Gastroesophageal sphincter (tissue), 4 donors: ENCODE results near the gene DCUN1D4. TPM values are rescaled to one million over a fixed set of nuclear protein-coding genes. Genes with fewer than 3 reads are reported as not detected.

Experiments
- ATAC-seq: fragments of 150-250 bp; one replicate; pipeline ENCODE4 v1.9.1; 2016; ENCODE audit warnings: mild to moderate bottlenecking, moderate library complexity
- H3K27ac ChIP-seq, 4 donors: fragments of 200-600 bp; sonication (generic) in 3 of 4; 1 replicate in 3 of 4; 2 replicates in 1 of 4; pipeline ENCODE4 v1.5.1; 2016 to 2019
- H3K27me3 ChIP-seq: fragments of 200-600 bp; sonication (generic); one replicate; pipeline ENCODE4 v1.5.1; 2019
- H3K36me3 ChIP-seq, 2 donors: fragments of 200-600 bp; sonication (generic); one replicate each; pipeline ENCODE4 v1.5.1; 2019; ENCODE audit warnings: control low read depth in 1 of 2
- H3K4me1 ChIP-seq, 3 donors: fragments of 200-600 bp; sonication (generic); 1 replicate in 2 of 3; 2 replicates in 1 of 3; pipeline ENCODE4 v1.5.1; 2016 to 2019; ENCODE audit warnings: control low read depth in 2 of 3
- H3K4me3 ChIP-seq, 2 donors: fragments of 200-600 bp; sonication (generic); one replicate each; pipeline ENCODE4 v1.5.1; 2019; ENCODE audit warnings: mild to moderate bottlenecking in 1 of 2, moderate library complexity in 1 of 2
- H3K9me3 ChIP-seq, 3 donors: fragments of 200-600 bp; sonication (generic); one replicate each; pipeline ENCODE4 v1.5.1; 2017 to 2019; ENCODE audit warnings: control low read depth in 2 of 3
- EP300 ChIP-seq: sonication (generic); formaldehyde crosslinking; IDR thresholded peaks from one replicate; pipeline ENCODE4 v1.6.1; 2017; ENCODE audit warnings: antibody characterized with exemption, mild to moderate bottlenecking
- POLR2A ChIP-seq, 2 donors: fragments of 450-650 bp; IDR thresholded peaks; one replicate each; pipeline ENCODE4 v1.6.1; 2017; ENCODE audit warnings: antibody characterized with exemption in 2 of 2, mild to moderate bottlenecking in 2 of 2, moderate library complexity in 1 of 2
- POLR2AphosphoS5 ChIP-seq: sonication (generic); formaldehyde crosslinking; IDR thresholded peaks from one replicate; pipeline ENCODE4 v1.6.1; 2017; ENCODE audit warnings: antibody characterized with exemption
- WGBS, 2 donors: methylation state at CpG; one replicate each; pipeline ENCODE4 v1.1.5; 2018; ENCODE audit warnings: low coverage in 1 of 2; 5-methylcytosine and 5-hydroxymethylcytosine counted together
- total RNA-seq, 4 donors: library from RNA; depleted of rRNA; stranded (reverse); fragments of >200 nt; gene quantifications; one replicate each; pipeline ENCODE4 v1.1.0, GENCODE V29; 2016
- TF ChIP-seq, protein P1 (sequence below), 4 experiments: fragments of 200-600 bp in 2 of 4; fragments of 450-650 bp in 2 of 4; sonication (generic) in 1 of 4; IDR thresholded peaks; one replicate each; pipeline ENCODE4 v1.5.1; 2017 to 2019; ENCODE audit warnings: antibody characterized with exemption in 4 of 4, mild to moderate bottlenecking in 2 of 4, moderate library complexity in 2 of 4

DCUN1D4 gene
- total RNA-seq: 10 to 100 TPM; 48.9 to 81.9 (median 51.0) TPM

DNA sequence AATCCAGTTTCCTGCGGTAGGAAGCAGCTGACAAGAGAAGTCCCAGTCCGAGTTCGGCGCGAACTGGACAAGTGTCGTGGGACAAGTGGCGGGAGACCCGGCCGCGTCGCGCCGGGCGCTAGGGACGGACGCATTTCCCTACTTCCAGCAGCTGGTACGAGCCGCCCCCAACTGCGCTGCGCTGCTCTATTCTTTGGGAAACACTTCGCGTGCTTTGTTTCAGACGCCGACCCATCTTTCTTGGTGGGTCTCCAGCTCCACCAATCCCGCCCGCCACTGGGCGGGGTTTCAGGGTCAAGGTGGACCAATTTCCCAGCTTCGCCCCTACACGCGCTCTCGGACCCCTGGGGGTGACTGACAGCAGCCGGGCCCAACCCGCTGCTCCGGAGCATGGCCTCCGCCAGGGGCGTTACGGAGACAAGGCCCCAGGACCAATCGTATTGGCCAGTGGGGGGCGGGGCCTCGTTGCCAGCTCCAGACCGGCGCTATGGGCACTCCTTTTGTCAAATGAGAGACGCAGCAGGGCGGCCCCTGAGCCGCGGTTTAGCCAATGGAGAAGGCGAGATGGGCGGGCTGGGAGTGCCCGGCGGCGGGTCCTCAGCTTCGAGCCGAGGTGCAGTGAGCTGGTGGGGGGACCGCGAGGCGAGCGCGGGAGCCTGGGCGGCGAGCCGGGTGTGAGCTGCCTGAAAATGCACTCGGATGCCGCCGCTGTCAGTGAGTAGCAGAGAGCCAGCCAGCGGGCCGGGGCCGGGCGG is at the start of gene DCUN1D4:
TSS of gene DCUN1D4 (plus strand) at position 600 of the 755 bp plus-strand sequence. CDS start at position 690, 90 bp downstream.
- H3K9me3 ChIP-seq: no peaks in the 10 kb centered on the region
- peaks cover 0 to 39% (median 0%) of the 10 kb centered on the region in 3 donors for H3K4me1 ChIP-seq
- no peaks in the 10 kb centered on the region for H3K27me3 ChIP-seq
- no peaks in the 10 kb centered on the region for H3K36me3 ChIP-seq
- 0 to 1% methylated on average over 10 to 17 of the region's 68 CpGs for WGBS, 2 donors
- peak; percentile 93 for ATAC-seq
- peak; percentile 65 for TF ChIP-seq POLR2AphosphoS5
- TF ChIP-seq, protein P1, sequence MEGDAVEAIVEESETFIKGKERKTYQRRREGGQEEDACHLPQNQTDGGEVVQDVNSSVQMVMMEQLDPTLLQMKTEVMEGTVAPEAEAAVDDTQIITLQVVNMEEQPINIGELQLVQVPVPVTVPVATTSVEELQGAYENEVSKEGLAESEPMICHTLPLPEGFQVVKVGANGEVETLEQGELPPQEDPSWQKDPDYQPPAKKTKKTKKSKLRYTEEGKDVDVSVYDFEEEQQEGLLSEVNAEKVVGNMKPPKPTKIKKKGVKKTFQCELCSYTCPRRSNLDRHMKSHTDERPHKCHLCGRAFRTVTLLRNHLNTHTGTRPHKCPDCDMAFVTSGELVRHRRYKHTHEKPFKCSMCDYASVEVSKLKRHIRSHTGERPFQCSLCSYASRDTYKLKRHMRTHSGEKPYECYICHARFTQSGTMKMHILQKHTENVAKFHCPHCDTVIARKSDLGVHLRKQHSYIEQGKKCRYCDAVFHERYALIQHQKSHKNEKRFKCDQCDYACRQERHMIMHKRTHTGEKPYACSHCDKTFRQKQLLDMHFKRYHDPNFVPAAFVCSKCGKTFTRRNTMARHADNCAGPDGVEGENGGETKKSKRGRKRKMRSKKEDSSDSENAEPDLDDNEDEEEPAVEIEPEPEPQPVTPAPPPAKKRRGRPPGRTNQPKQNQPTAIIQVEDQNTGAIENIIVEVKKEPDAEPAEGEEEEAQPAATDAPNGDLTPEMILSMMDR (IDR thresholded peaks at IDR 0.05): peak in 3 of 4 experiments; percentile 14 to 58 (median 45)
- no peak for TF ChIP-seq EP300
- TF ChIP-seq POLR2A (IDR thresholded peaks at IDR 0.05): peak; percentile 62 to 64
- H3K27ac ChIP-seq: peak within 1 kb of the TSS; percentile 84 to 98 (median 98)
- H3K4me3 ChIP-seq: peak within 1 kb of the TSS; percentile 81 to 89

DNA sequence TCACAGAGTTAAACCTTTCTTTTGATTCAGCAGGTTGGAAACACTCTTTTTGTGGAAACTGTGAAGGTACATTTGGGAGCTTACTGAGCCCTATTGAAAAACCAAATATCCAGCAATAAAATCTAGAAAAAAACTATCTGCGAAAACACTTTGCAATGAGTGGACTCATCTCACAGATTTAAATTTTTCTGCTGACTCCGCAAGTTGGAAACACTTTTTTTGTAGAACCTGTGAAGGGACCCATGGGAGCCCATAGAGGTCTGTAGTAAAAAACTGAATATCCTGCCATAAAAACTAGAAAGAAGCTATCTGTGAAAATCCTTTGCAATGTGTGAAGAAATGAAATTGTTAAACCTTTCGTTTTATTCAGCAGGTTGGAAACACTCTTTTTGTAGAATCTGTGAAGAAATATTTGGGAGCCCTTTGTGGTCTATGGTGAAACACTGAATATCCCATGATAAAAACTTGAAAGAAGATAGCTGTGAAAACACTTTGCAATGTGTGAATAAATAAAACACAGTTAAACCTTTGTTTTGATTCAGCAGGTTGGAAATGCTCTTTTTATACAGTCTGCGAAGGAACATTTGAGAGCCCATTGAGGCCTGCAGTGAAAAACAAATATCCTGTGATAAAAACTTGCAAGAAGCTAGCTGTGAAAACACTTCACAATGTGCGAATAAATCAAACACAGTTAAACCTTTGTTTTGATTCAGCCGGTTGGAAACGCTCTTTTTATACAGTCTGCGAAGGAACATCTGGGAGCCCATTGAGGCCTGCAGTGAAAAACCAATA is 22.3 kb upstream of the DCUN1D4 start:
- Histone ChIP-seq H3K27ac (no peak overlapping the region), H3K36me3 (no peaks in the 10 kb centered on the region), H3K9me3 (peaks cover 0 to 41% (median 0%) of the 10 kb centered on the region in 3 donors), H3K4me3 (no peak overlapping the region), H3K4me1 (no peaks in the 10 kb centered on the region), H3K27me3 (no peaks in the 10 kb centered on the region)
- WGBS, 2 donors: 72 to 89% methylated on average over 8 of the region's 8 CpGs
- no peak for ATAC-seq
- TF ChIP-seq, protein P1 (IDR thresholded peaks at IDR 0.05): no peak
- TF ChIP-seq POLR2AphosphoS5 (no peak), EP300 (no peak), POLR2A (IDR thresholded peaks at IDR 0.05) (no peak)

DNA sequence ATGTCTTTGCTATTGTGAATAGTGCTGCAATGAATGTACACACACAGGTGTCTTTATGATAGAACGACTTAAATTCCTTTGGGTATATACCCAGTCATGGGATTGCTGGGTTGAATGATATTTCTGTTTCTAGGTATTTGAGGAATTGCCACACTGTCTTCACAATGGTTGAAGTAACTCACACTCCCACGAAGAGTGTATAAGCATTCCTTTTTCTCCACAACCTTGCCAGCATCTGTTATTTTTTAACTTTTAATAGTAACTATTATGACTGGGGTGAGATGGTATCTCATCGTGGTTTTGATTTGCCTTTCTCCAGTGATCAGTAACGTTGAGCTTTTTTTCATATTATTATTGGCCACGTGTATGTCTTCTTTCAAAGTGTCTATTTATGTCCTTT is 17.6 kb upstream of the DCUN1D4 start:
- no peaks in the 10 kb centered on the region for H3K36me3 ChIP-seq
- TF ChIP-seq EP300 (no peak), POLR2AphosphoS5 (no peak), POLR2A (IDR thresholded peaks at IDR 0.05) (no peak)
- TF ChIP-seq, protein P1 (IDR thresholded peaks at IDR 0.05): no peak
- no peak overlapping the region for H3K27ac ChIP-seq
- no peak overlapping the region for H3K4me3 ChIP-seq
- H3K4me1 ChIP-seq: no peaks in the 10 kb centered on the region
- no peaks in the 10 kb centered on the region for H3K27me3 ChIP-seq
- 55 to 68% methylated on average over 5 of the region's 5 CpGs for WGBS, 2 donors
- ATAC-seq: no peak
- H3K9me3 ChIP-seq: peaks cover 0 to 22% (median 0%) of the 10 kb centered on the region in 3 donors

- 67 to 75% methylated on average over 2 to 3 of the region's 3 CpGs for WGBS, 2 donors
- no peak for ATAC-seq
- Histone ChIP-seq H3K9me3 (no peaks in the 10 kb centered on the region), H3K36me3 (no peaks in the 10 kb centered on the region), H3K4me3 (no peak overlapping the region), H3K27me3 (peaks cover 4% of the 10 kb centered on the region), H3K4me1 (no peaks in the 10 kb centered on the region), H3K27ac (no peak overlapping the region)
- TF ChIP-seq POLR2AphosphoS5: no peak
- no peak for TF ChIP-seq POLR2A (IDR thresholded peaks at IDR 0.05)
Observed at GRCh38 chr4:51830156-51830720, 12.7 kb upstream of the DCUN1D4 start.

GRCh38 chr4:51831133-51831532 is 11.8 kb upstream of the DCUN1D4 start:
- TF ChIP-seq POLR2AphosphoS5 (no peak), EP300 (no peak)
- TF ChIP-seq, protein P1 (IDR thresholded peaks at IDR 0.05): peak; percentile 33 to 75 (median 64)
- H3K4me3 ChIP-seq: no peak overlapping the region
- peak; percentile 39 for ATAC-seq
- WGBS, 2 donors: 8 to 22% methylated on average over 2 to 3 of the region's 3 CpGs
- peaks cover 4% of the 10 kb centered on the region for H3K27me3 ChIP-seq
- H3K9me3 ChIP-seq: no peaks in the 10 kb centered on the region
- no peak overlapping the region for H3K27ac ChIP-seq
- no peaks in the 10 kb centered on the region for H3K4me1 ChIP-seq
- no peaks in the 10 kb centered on the region for H3K36me3 ChIP-seq
